Eye (tissue), 1 donor: ENCODE data around the gene SLC29A2.
"Not testable (repeated sequence)": the region's sequence is repeated elsewhere in the genome, so short reads cannot be mapped to it uniquely, and the experiment has no call there.

Experiments
- DNase-seq: peaks from one replicate; pipeline ENCODE4 v3.0.0-alpha.2; 2015

SLC29A2 gene

GRCh38 chr11:66371627-66372415, at the start of gene SLC29A2:
SLC29A2 (minus strand) TSS chr11:66371760; CDS start chr11:66371591, 169 bp downstream.
- peak; percentile 83 for DNase-seq

- DNase-seq = peak; percentile 42
Observed at GRCh38 chr11:66420671-66421476, 49.3 kb upstream of the SLC29A2 start, which contains the start of gene NPAS4. NPAS4 (plus strand) TSS chr11:66421035; CDS start chr11:66421180, 145 bp downstream.

- peak; percentile 25 for DNase-seq
Observed at GRCh38 chr11:66419825-66420224, 48.3 kb upstream of the SLC29A2 start.

- no peak for DNase-seq
Observed at GRCh38 chr11:66418986-66419308, 47.4 kb upstream of the SLC29A2 start.

GRCh38 chr11:66418168-66418985, 46.8 kb upstream of the SLC29A2 start:
- DNase-seq = peak; percentile 87

- DNase-seq = no peak
Observed at GRCh38 chr11:66417000-66417399, 45.4 kb upstream of the SLC29A2 start.

GRCh38 chr11:66415423-66415822, 43.9 kb upstream of the SLC29A2 start:
- DNase-seq = no peak

- no peak for DNase-seq
Observed at GRCh38 chr11:66414120-66414934, 42.8 kb upstream of the SLC29A2 start.

GRCh38 chr11:66413167-66413566, 41.6 kb upstream of the SLC29A2 start:
- no peak for DNase-seq

- no peak for DNase-seq
Observed at GRCh38 chr11:66412110-66412509, 40.5 kb upstream of the SLC29A2 start.

- no peak for DNase-seq
Observed at GRCh38 chr11:66411323-66411722, 39.8 kb upstream of the SLC29A2 start.

GRCh38 chr11:66410191-66410590, 38.6 kb upstream of the SLC29A2 start:
- DNase-seq = no peak

- no peak for DNase-seq
Observed at GRCh38 chr11:66409226-66409625, 37.7 kb upstream of the SLC29A2 start.

- DNase-seq = peak; percentile 98
Observed at GRCh38 chr11:66408488-66409214, 37.1 kb upstream of the SLC29A2 start.

GRCh38 chr11:66407651-66408050, 36.1 kb upstream of the SLC29A2 start:
- no peak for DNase-seq

- DNase-seq = no peak
Observed at GRCh38 chr11:66393954-66394353, 22.4 kb upstream of the SLC29A2 start.

GRCh38 chr11:66391322-66391721, 19.8 kb upstream of the SLC29A2 start:
- DNase-seq = no peak

GRCh38 chr11:66388780-66389386, 17.3 kb upstream of the SLC29A2 start:
- DNase-seq = peak; percentile 84

- peak; percentile 95 for DNase-seq
Observed at GRCh38 chr11:66386171-66387069, 14.9 kb upstream of the SLC29A2 start.

- not testable (repeated sequence) for DNase-seq
Observed at GRCh38 chr11:66384316-66384715, 12.8 kb upstream of the SLC29A2 start.
